Measurements from ENCODE around the gene CD300H. TPM values are rescaled to one million over a fixed set of nuclear protein-coding genes. Genes with fewer than 3 reads are reported as not detected.

The CD300H gene
- polyA plus RNA-seq (2011; rRNA removed) (not detected in 2 replicates), polyA minus RNA-seq (2011; rRNA and poly(A)+ RNA removed) (not detected in 2 replicates)

GRCh38 chr17:74567397-74567796 lies at the start of gene CD300H:
Gene CD300H, minus strand, starts transcription at chr17:74567509.
- POLR2A ChIA-PET = no interaction called here
- no peak within 1 kb of the TSS for H3K4me3 ChIP-seq (ENCODE audit: low read depth, low read length)
- no peak for DNase-seq (ENCODE audit: low read depth, low spot score)
- H3K9me3 ChIP-seq (ENCODE audit: control insufficient read depth, insufficient read depth, low read length) = peaks cover 33% of the 10 kb centered on the region
- CTCF ChIA-PET = no interaction called here
- TF ChIP-seq CTCF (IDR thresholded peaks at IDR 0.05; ENCODE audit: low read depth, low read length) = no peak
- H3K27ac ChIP-seq (ENCODE audit: low read depth, low read length) = no peak within 1 kb of the TSS
- no peaks in the 10 kb centered on the region for H3K27me3 ChIP-seq (ENCODE audit: control insufficient read depth, insufficient read depth, low read length)

- no peak overlapping the region for H3K4me3 ChIP-seq (ENCODE audit: low read depth, low read length)
- no peak for DNase-seq (ENCODE audit: low read depth, low spot score)
- no peaks in the 10 kb centered on the region; the same call in 1 of the 2 replicates for H3K9me3 ChIP-seq (ENCODE audit: control insufficient read depth, insufficient read depth, low read length)
- H3K27ac ChIP-seq (ENCODE audit: low read depth, low read length) = no peak overlapping the region
- CTCF ChIA-PET = no interaction called here
- POLR2A ChIA-PET = no interaction called here
- TF ChIP-seq CTCF (IDR thresholded peaks at IDR 0.05; ENCODE audit: low read depth, low read length) = no peak
- no peaks in the 10 kb centered on the region for H3K27me3 ChIP-seq (ENCODE audit: control insufficient read depth, insufficient read depth, low read length)
These were observed 49.4 kb upstream of the CD300H start for GRCh38 chr17:74616696-74617095.

GRCh38 chr17:74612046-74612445 lies 44.7 kb upstream of the CD300H start:
- no peak for DNase-seq (ENCODE audit: low read depth, low spot score)
- Histone ChIP-seq H3K4me3 (ENCODE audit: low read depth, low read length) (no peak overlapping the region), H3K27ac (ENCODE audit: low read depth, low read length) (no peak overlapping the region), H3K27me3 (ENCODE audit: control insufficient read depth, insufficient read depth, low read length) (no peaks in the 10 kb centered on the region), H3K9me3 (ENCODE audit: control insufficient read depth, insufficient read depth, low read length) (no peaks in the 10 kb centered on the region; the same call in 1 of the 2 replicates)
- ChIA-PET POLR2A (no interaction called here), CTCF (no interaction called here)
- no peak for TF ChIP-seq CTCF (IDR thresholded peaks at IDR 0.05; ENCODE audit: low read depth, low read length)

- Histone ChIP-seq H3K4me3 (ENCODE audit: low read depth, low read length) (no peak overlapping the region), H3K27me3 (ENCODE audit: control insufficient read depth, insufficient read depth, low read length) (no peaks in the 10 kb centered on the region), H3K9me3 (ENCODE audit: control insufficient read depth, insufficient read depth, low read length) (no peaks in the 10 kb centered on the region), H3K27ac (ENCODE audit: low read depth, low read length) (no peak overlapping the region)
- no peak for TF ChIP-seq CTCF (IDR thresholded peaks at IDR 0.05; ENCODE audit: low read depth, low read length)
- ChIA-PET POLR2A (no interaction called here), CTCF (no interaction called here)
- no peak for DNase-seq (ENCODE audit: low read depth, low spot score)
These were observed 42.8 kb upstream of the CD300H start for GRCh38 chr17:74610108-74610507.

GRCh38 chr17:74608511-74608910 lies 41.2 kb upstream of the CD300H start:
- no peak for TF ChIP-seq CTCF (IDR thresholded peaks at IDR 0.05; ENCODE audit: low read depth, low read length)
- DNase-seq (ENCODE audit: low read depth, low spot score) = no peak
- Histone ChIP-seq H3K9me3 (ENCODE audit: control insufficient read depth, insufficient read depth, low read length) (no peaks in the 10 kb centered on the region), H3K27ac (ENCODE audit: low read depth, low read length) (no peak overlapping the region), H3K27me3 (ENCODE audit: control insufficient read depth, insufficient read depth, low read length) (no peaks in the 10 kb centered on the region), H3K4me3 (ENCODE audit: low read depth, low read length) (no peak overlapping the region)
- CTCF ChIA-PET = no interaction called here
- POLR2A ChIA-PET = no interaction called here
